ENCODE data around the gene LTBP1.

GRCh38 chr2:33312355-33312754 lies 365.6 kb downstream of the LTBP1 start:
- no peak for TF ChIP-seq EZH2 (IDR thresholded peaks at IDR 0.05; ENCODE audit: low read depth)
- no peak for TF ChIP-seq CTCF (conservative IDR thresholded peaks at IDR 0.05)
